HepG2 (cell line): ENCODE results near the gene TUBB. TPM values are rescaled to one million over a fixed set of nuclear protein-coding genes. Genes with fewer than 3 reads are reported as not detected.

Experiments
- ARID3A ChIP-seq: IDR thresholded peaks from 2 replicates; pipeline ENCODE4 v1.6.1; 2012; ENCODE audit warnings: low read depth, low read length, improper control_type of control experiment
- GPN1 ChIP-seq: sonication (generic); formaldehyde crosslinking; IDR thresholded peaks from 2 replicates; pipeline ENCODE4 v1.5.1; 2020; ENCODE audit warnings: missing genetic modification reagents, borderline replicate concordance
- HBP1 ChIP-seq: IDR thresholded peaks from 2 replicates; pipeline ENCODE4 v1.6.1; 2016; ENCODE audit warnings: low read depth, control low read depth
- KDM4B ChIP-seq: sonication (generic); formaldehyde crosslinking; IDR thresholded peaks from 2 replicates; pipeline ENCODE4 v1.4.0; 2020; ENCODE audit warnings: missing genetic modification reagents
- KLF6 ChIP-seq: IDR thresholded peaks from 2 replicates; pipeline ENCODE4 v1.8.0; 2016; ENCODE audit warnings: missing biosample characterization, missing genetic modification reagents
- LRRFIP1 ChIP-seq: sonication (generic); formaldehyde crosslinking; conservative IDR thresholded peaks from 2 replicates; pipeline ENCODE4 v1.4.0; 2020; ENCODE audit warnings: missing genetic modification reagents
- MIER3 ChIP-seq: IDR thresholded peaks from 2 replicates; pipeline ENCODE4 v1.6.1; 2016; ENCODE audit warnings: missing compliant biosample characterization, borderline replicate concordance
- NFE2 ChIP-seq: sonication (generic); formaldehyde crosslinking; IDR thresholded peaks from 2 replicates; pipeline ENCODE4 v1.4.0; 2020; ENCODE audit warnings: missing genetic modification reagents
- POLR2AphosphoS5 ChIP-seq: IDR thresholded peaks from 2 replicates; pipeline ENCODE4 v1.6.1; 2012; ENCODE audit warnings: low read depth, low read length
- POLR2G ChIP-seq: fragments of 200-400 bp; formaldehyde crosslinking; IDR thresholded peaks from 2 replicates; pipeline ENCODE4 v1.6.1; 2018; ENCODE audit warnings: mild to moderate bottlenecking, low read depth, low read length, moderate library complexity
- PTBP1 ChIP-seq: fragments of 200-400 bp; formaldehyde crosslinking; IDR thresholded peaks from 2 replicates; pipeline ENCODE4 v1.6.1; 2018; ENCODE audit warnings: low read length, low read depth; ENCODE audit not compliant: poor library complexity, severe bottlenecking
- SALL1 ChIP-seq: sonication (generic); formaldehyde crosslinking; IDR thresholded peaks from 2 replicates; pipeline ENCODE4 v1.8.0; 2022; ENCODE audit warnings: mild to moderate bottlenecking, missing genetic modification reagents
- THRA ChIP-seq: sonication (generic); formaldehyde crosslinking; IDR thresholded peaks from 2 replicates; pipeline ENCODE4 v1.4.0; 2020; ENCODE audit warnings: missing genetic modification reagents, borderline replicate concordance
- ZBTB1 ChIP-seq: sonication (generic); formaldehyde crosslinking; IDR thresholded peaks from 2 replicates; pipeline ENCODE4 v1.4.0; 2020; ENCODE audit warnings: missing genetic modification reagents, borderline replicate concordance
- ZNF205 ChIP-seq: IDR thresholded peaks from 2 replicates; pipeline ENCODE4 v1.6.1; 2018; ENCODE audit warnings: missing biosample characterization, missing genetic modification reagents
- ZNF253 ChIP-seq: sonication (generic); formaldehyde crosslinking; IDR thresholded peaks from 2 replicates; pipeline ENCODE4 v1.8.0; 2022; ENCODE audit warnings: mild to moderate bottlenecking, missing genetic modification reagents, borderline replicate concordance
- ZNF329 ChIP-seq: sonication (generic); formaldehyde crosslinking; IDR thresholded peaks from 2 replicates; pipeline ENCODE4 v1.9.0; 2021; ENCODE audit warnings: low read depth, mild to moderate bottlenecking, missing genetic modification reagents
- ZNF335 ChIP-seq: sonication (generic); formaldehyde crosslinking; IDR thresholded peaks from 2 replicates; pipeline ENCODE4 v1.4.0; 2020; ENCODE audit warnings: missing genetic modification reagents
- ZNF343 ChIP-seq: sonication (generic); formaldehyde crosslinking; IDR thresholded peaks from 2 replicates; pipeline ENCODE4 v1.4.0; 2020; ENCODE audit warnings: mild to moderate bottlenecking, missing genetic modification reagents
- ZNF713 ChIP-seq: sonication (generic); formaldehyde crosslinking; IDR thresholded peaks from 2 replicates; pipeline ENCODE4 v1.4.0; 2020; ENCODE audit warnings: mild to moderate bottlenecking, missing genetic modification reagents
- ZSCAN30 ChIP-seq: sonication (generic); formaldehyde crosslinking; IDR thresholded peaks from 2 replicates; pipeline ENCODE4 v1.5.0; 2020; ENCODE audit warnings: mild to moderate bottlenecking, missing genetic modification reagents
- polyA plus RNA-seq, 8 experiments: library from polyadenylated mRNA; depleted of rRNA in 3 of 8; stranded (reverse) in 7 of 8; unstranded in 1 of 8; fragments of >200 nt; fragmentation: Illumina TruSeq in 4 of 8; extraction: Trizol in 4 of 8; gene quantifications; 2 replicates each; pipeline versions ENCODE4 v1.2.1 to v1.2.3, GENCODE V29; 2011 to 2016; ENCODE audit warnings: low read depth in 4 of 8, missing spikeins in 1 of 8, mixed read lengths in 1 of 8; ENCODE audit not compliant: insufficient read depth in 1 of 8
- total RNA-seq, 5 experiments: library from RNA; depleted of rRNA; stranded (reverse); fragments of >200 nt; fragmentation: Illumina TruSeq; extraction: Trizol; gene quantifications; 2 replicates each; pipeline ENCODE4 v1.2.3, GENCODE V29; 2016; ENCODE audit warnings: low read depth in 1 of 5
- TF ChIP-seq, protein P1 (sequence below): IDR thresholded peaks from 2 replicates; pipeline ENCODE4 v1.6.1; 2016; ENCODE audit warnings: mild to moderate bottlenecking

TUBB gene
- total and polyA plus RNA-seq, 2 of the 13 experiments (the other 11 are each of a cell fraction or from before 2014, with no cell fraction given) = 911 to 1,163 TPM

- peak; percentile 28; the same call in 1 of the 2 replicates for TF ChIP-seq ARID3A
- TF ChIP-seq ZNF329 (CRISPR knock-in tag) = peak; percentile 92
- TF ChIP-seq PTBP1 = peak; percentile 99
- TF ChIP-seq ZNF205 (CRISPR knock-in tag) = peak; percentile 88
- TF ChIP-seq, protein P1, sequence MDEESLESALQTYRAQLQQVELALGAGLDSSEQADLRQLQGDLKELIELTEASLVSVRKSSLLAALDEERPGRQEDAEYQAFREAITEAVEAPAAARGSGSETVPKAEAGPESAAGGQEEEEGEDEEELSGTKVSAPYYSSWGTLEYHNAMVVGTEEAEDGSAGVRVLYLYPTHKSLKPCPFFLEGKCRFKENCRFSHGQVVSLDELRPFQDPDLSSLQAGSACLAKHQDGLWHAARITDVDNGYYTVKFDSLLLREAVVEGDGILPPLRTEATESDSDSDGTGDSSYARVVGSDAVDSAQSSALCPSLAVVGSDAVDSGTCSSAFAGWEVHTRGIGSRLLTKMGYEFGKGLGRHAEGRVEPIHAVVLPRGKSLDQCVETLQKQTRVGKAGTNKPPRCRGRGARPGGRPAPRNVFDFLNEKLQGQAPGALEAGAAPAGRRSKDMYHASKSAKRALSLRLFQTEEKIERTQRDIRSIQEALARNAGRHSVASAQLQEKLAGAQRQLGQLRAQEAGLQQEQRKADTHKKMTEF (CRISPR knock-in tag) = peak; percentile 99
- peak; percentile 90 for TF ChIP-seq ZNF713 (CRISPR knock-in tag)
- TF ChIP-seq POLR2G = peak; percentile 93
- peak; percentile 41; the same call in 1 of the 2 replicates for TF ChIP-seq ZNF343 (CRISPR knock-in tag)
- no peak; the same call in 1 of the 2 replicates for TF ChIP-seq HBP1 (CRISPR knock-in tag)
- TF ChIP-seq KDM4B = peak; percentile 74
- peak; percentile 29 for TF ChIP-seq THRA (CRISPR knock-in tag)
- 0 out of 2 replicates have a peak, but pooled peaks have one; percentile 87 for TF ChIP-seq KLF6 (CRISPR knock-in tag)
- peak; percentile 99 for TF ChIP-seq ZSCAN30 (CRISPR knock-in tag)
- TF ChIP-seq POLR2AphosphoS5 = peak; percentile 43
- peak; percentile 88 for TF ChIP-seq MIER3
- TF ChIP-seq NFE2 (CRISPR knock-in tag) = peak; percentile 42; the same call in 1 of the 2 replicates
- peak; percentile 81; the same call in 1 of the 2 replicates for TF ChIP-seq LRRFIP1
- TF ChIP-seq ZBTB1 (CRISPR knock-in tag) = no peak; the same call in 1 of the 2 replicates
- peak; percentile 74 for TF ChIP-seq ZNF335 (CRISPR knock-in tag)
- TF ChIP-seq GPN1 (CRISPR knock-in tag) = no peak
- peak; percentile 95 for TF ChIP-seq SALL1 (CRISPR knock-in tag)
- peak; percentile 71 for TF ChIP-seq ZNF253 (CRISPR knock-in tag)
These were observed 22.4 kb downstream of the TUBB start, which contains the start of gene FLOT1 (continued) for GRCh38 chr6:30742316-30743098.
